Measurements from ENCODE around the gene KATNBL1. TPM values are rescaled to one million over a fixed set of nuclear protein-coding genes. Genes with fewer than 3 reads are reported as not detected.
A peak's percentile ranks its signal among the peaks of the same experiment; 100 is the strongest.
"Not testable (repeated sequence)": the region's sequence is repeated elsewhere in the genome, so short reads cannot be mapped to it uniquely, and the experiment has no call there.

KATNBL1 gene
- total and polyA plus RNA-seq, 2 donors (not counting 3 experiments of a cell fraction or from before 2014, with no cell fraction given): 14.1 to 56.8 TPM

DNA sequence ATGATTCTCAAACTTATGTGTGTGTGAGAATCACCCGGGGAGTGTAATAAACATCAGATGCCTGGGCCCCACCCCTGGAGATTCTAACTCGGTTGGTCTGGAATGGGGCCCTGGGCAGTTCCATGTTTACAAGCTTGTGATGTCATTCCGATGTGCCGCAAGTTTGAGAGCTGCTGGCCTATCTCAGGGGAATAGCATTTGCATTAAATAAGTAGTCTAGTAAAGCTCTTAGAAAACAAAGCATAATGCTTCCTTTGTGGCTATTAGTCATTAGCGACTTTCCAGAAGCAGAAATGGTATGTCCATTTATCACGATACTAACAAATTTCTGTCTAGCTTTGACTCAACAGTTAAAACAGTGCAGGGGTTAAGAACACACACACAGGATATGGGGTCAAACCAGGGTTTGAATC lies 87.1 kb downstream of the KATNBL1 start:
- Histone ChIP-seq H3K27me3 (ENCODE audit: control insufficient read depth in 2 of 2, insufficient read depth in 2 of 2, low read length in 2 of 2) (no peaks in the 10 kb centered on the region), H3K4me1 (ENCODE audit: control insufficient read depth, extremely low read depth, insufficient read depth, low read length) (peaks cover 16% of the 10 kb centered on the region), H3K9ac (replicated peaks; ENCODE audit: extremely low read depth, insufficient read depth, low read length) (peak overlapping the region; percentile 45), H2AFZ (ENCODE audit: low read depth, low read length) (peak overlapping the region; percentile 50), H3K36me3 (ENCODE audit: control insufficient read depth in 2 of 2, extremely low read depth in 1 of 2, insufficient read depth in 2 of 2, low read length in 2 of 2) (no peaks in the 10 kb centered on the region), H3K9me1 (replicated peaks; ENCODE audit: control insufficient read depth, extremely low read depth, insufficient read depth, low read length) (no peaks in the 10 kb centered on the region), H3K79me2 (ENCODE audit: control insufficient read depth, insufficient read depth, low read length) (no peaks in the 10 kb centered on the region), H3K9me3 (replicated peaks; ENCODE audit: control insufficient read depth, insufficient read depth, low read length) (no peaks in the 10 kb centered on the region), H3K27ac (ENCODE audit: insufficient read depth, low read depth, low read length) (peak overlapping the region; percentile 85), H4K20me1 (replicated peaks; ENCODE audit: control insufficient read depth, extremely low read depth, insufficient read depth, low read length) (no peaks in the 10 kb centered on the region), H3K4me3 (replicated peaks in 1 of 3; ENCODE audit: insufficient read depth in 1 of 3, low read depth in 1 of 3, low read length in 3 of 3) (no peak overlapping the region), H3K4me2 (ENCODE audit: insufficient read depth, low read length) (peak overlapping the region; percentile 50)
- TF ChIP-seq, protein P1, sequence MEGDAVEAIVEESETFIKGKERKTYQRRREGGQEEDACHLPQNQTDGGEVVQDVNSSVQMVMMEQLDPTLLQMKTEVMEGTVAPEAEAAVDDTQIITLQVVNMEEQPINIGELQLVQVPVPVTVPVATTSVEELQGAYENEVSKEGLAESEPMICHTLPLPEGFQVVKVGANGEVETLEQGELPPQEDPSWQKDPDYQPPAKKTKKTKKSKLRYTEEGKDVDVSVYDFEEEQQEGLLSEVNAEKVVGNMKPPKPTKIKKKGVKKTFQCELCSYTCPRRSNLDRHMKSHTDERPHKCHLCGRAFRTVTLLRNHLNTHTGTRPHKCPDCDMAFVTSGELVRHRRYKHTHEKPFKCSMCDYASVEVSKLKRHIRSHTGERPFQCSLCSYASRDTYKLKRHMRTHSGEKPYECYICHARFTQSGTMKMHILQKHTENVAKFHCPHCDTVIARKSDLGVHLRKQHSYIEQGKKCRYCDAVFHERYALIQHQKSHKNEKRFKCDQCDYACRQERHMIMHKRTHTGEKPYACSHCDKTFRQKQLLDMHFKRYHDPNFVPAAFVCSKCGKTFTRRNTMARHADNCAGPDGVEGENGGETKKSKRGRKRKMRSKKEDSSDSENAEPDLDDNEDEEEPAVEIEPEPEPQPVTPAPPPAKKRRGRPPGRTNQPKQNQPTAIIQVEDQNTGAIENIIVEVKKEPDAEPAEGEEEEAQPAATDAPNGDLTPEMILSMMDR (IDR thresholded peaks at IDR 0.05; ENCODE audit: extremely low read depth in 1 of 2, insufficient read depth in 1 of 2, low read depth in 1 of 2, low read length in 2 of 2): no peak
- TF ChIP-seq POLR2AphosphoS5 (IDR thresholded peaks at IDR 0.05; ENCODE audit: insufficient read depth, low read depth, low read length) (peak; percentile 33), GATA2 (IDR thresholded peaks at IDR 0.05; ENCODE audit: insufficient read depth, insufficient read length, low read depth, low read length) (peak; percentile 4), FOS (IDR thresholded peaks at IDR 0.05; ENCODE audit: borderline replicate concordance, insufficient read depth, low read length) (peak; percentile 68), JUN (IDR thresholded peaks at IDR 0.05; ENCODE audit: borderline replicate concordance, insufficient read depth, insufficient read length, low read depth) (peak; percentile 31)
- no TSS peak for BruUV-seq (replicated peaks)
- dilution Hi-C loops (cut with MboI; ENCODE audit: extremely low pct_ligation_motif_present, low sequenced_read_pairs) (no loop called here), intact Hi-C loops (cut with micrococcal nuclease) (loop anchor here (1.0 to 10.0 kb wide), 2 partner anchors 20 to 1182 kb away; partner anchors contain the start of gene PGBD4)
- ChIA-PET POLR2A (no interaction called here), CTCF (interaction anchor here (1.0 to 4.8 kb wide), 6 partner anchors 10 to 243 kb away, joined by 3 to 25 read pairs (median 6); partner anchors contain the start of gene KATNBL1)
- FAIRE-seq: peak; percentile 95
- peak; percentile 87 for DNase-seq (ENCODE audit: low read depth, low spot score)

DNA sequence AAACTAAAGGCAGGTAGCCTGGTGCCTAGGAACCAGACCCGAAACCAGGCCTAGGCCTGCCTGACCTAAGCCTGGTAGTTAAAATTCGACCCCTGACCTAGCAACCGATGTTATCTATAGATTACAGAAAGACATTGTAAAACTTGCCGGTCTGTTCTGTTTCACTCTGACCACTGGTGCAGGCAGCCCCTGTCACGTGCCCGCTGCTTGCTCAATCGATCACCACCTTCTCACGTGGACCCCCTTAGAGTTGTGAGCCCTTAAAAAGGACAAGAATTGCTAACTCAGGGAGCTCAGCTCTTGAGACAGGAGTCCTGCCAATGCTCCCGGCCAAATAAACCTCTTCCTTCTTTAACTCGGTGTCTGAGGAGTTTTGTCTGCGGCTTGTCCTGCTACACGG lies 88.1 kb downstream of the KATNBL1 start:
- H3K4me2 ChIP-seq (ENCODE audit: insufficient read depth, low read length); dilution Hi-C loops (cut with MboI; ENCODE audit: extremely low pct_ligation_motif_present, low sequenced_read_pairs); DNase-seq (ENCODE audit: low read depth, low spot score); POLR2A ChIA-PET; H3K27ac ChIP-seq (ENCODE audit: insufficient read depth, low read depth, low read length); H3K4me3 ChIP-seq (replicated peaks in 1 of 3; ENCODE audit: insufficient read depth in 1 of 3, low read depth in 1 of 3, low read length in 3 of 3); FAIRE-seq; H3K27me3 ChIP-seq (ENCODE audit: control insufficient read depth in 2 of 2, insufficient read depth in 2 of 2, low read length in 2 of 2); H3K79me2 ChIP-seq (ENCODE audit: control insufficient read depth, insufficient read depth, low read length); H3K9me3 ChIP-seq (replicated peaks; ENCODE audit: control insufficient read depth, insufficient read depth, low read length); H3K9ac ChIP-seq (replicated peaks; ENCODE audit: extremely low read depth, insufficient read depth, low read length); BruUV-seq (replicated peaks); H3K9me1 ChIP-seq (replicated peaks; ENCODE audit: control insufficient read depth, extremely low read depth, insufficient read depth, low read length); H2AFZ ChIP-seq (ENCODE audit: low read depth, low read length); H4K20me1 ChIP-seq (replicated peaks; ENCODE audit: control insufficient read depth, extremely low read depth, insufficient read depth, low read length); H3K36me3 ChIP-seq (ENCODE audit: control insufficient read depth in 2 of 2, extremely low read depth in 1 of 2, insufficient read depth in 2 of 2, low read length in 2 of 2): not testable (repeated sequence)
- CTCF ChIA-PET: interaction anchor here (4.8 kb wide), 1 partner anchor 87 kb away, joined by 25 read pairs; the partner anchor contains the start of gene KATNBL1
- intact Hi-C loops (cut with micrococcal nuclease): loop anchor here (1.0 to 10.0 kb wide), 2 partner anchors 19 to 1183 kb away; partner anchors contain the start of gene PGBD4
- H3K4me1 ChIP-seq (ENCODE audit: control insufficient read depth, extremely low read depth, insufficient read depth, low read length): peaks cover 16% of the 10 kb centered on the region

DNA sequence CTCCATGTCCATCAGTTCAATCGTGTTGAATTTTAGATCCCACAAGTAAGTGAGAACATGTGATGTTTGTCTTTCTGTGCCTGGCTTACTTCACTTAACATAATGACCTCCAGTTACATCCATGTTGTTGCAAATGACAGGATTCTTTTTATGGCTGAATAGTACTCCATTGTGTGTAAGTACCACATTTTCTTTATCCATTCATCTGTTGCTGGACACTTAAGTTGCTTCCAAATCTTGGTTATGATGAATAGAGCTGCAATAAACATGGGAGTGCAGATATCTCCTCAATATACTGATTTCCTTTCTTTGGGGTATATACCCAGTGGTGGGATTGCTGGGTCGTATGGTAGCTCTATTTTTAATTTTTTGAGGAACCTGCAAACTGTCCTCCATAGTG lies 89.5 kb downstream of the KATNBL1 start:
- H3K27me3 ChIP-seq (ENCODE audit: control insufficient read depth in 2 of 2, insufficient read depth in 2 of 2, low read length in 2 of 2); H3K4me2 ChIP-seq (ENCODE audit: insufficient read depth, low read length); H3K9me3 ChIP-seq (replicated peaks; ENCODE audit: control insufficient read depth, insufficient read depth, low read length); DNase-seq (ENCODE audit: low read depth, low spot score); H3K27ac ChIP-seq (ENCODE audit: insufficient read depth, low read depth, low read length); H3K4me3 ChIP-seq (replicated peaks in 1 of 3; ENCODE audit: insufficient read depth in 1 of 3, low read depth in 1 of 3, low read length in 3 of 3); H3K9ac ChIP-seq (replicated peaks; ENCODE audit: extremely low read depth, insufficient read depth, low read length); dilution Hi-C loops (cut with MboI; ENCODE audit: extremely low pct_ligation_motif_present, low sequenced_read_pairs); H3K36me3 ChIP-seq (ENCODE audit: control insufficient read depth in 2 of 2, extremely low read depth in 1 of 2, insufficient read depth in 2 of 2, low read length in 2 of 2); BruUV-seq (replicated peaks); H4K20me1 ChIP-seq (replicated peaks; ENCODE audit: control insufficient read depth, extremely low read depth, insufficient read depth, low read length); H3K79me2 ChIP-seq (ENCODE audit: control insufficient read depth, insufficient read depth, low read length); H3K9me1 ChIP-seq (replicated peaks; ENCODE audit: control insufficient read depth, extremely low read depth, insufficient read depth, low read length); FAIRE-seq; H2AFZ ChIP-seq (ENCODE audit: low read depth, low read length); POLR2A ChIA-PET: not testable (repeated sequence)
- intact Hi-C loops (cut with micrococcal nuclease): loop anchor here (10.0 kb wide), 1 partner anchor 1184 kb away; no protein-coding TSS in a partner anchor
- CTCF ChIA-PET: interaction anchor here (1.2 kb wide), 1 partner anchor 89 kb away, joined by 6 read pairs; the partner anchor contains the start of gene KATNBL1
- H3K4me1 ChIP-seq (ENCODE audit: control insufficient read depth, extremely low read depth, insufficient read depth, low read length): peaks cover 16% of the 10 kb centered on the region

Data from endothelial cell of umbilical vein (primary cell).